Measurements from ENCODE around the gene TCERG1L. TPM values are rescaled to one million over a fixed set of nuclear protein-coding genes. Genes with fewer than 3 reads are reported as not detected.

Gene TCERG1L
- polyA plus RNA-seq, 1 of the 3 experiments (the other 2 are of a cell fraction): not detected

DNA sequence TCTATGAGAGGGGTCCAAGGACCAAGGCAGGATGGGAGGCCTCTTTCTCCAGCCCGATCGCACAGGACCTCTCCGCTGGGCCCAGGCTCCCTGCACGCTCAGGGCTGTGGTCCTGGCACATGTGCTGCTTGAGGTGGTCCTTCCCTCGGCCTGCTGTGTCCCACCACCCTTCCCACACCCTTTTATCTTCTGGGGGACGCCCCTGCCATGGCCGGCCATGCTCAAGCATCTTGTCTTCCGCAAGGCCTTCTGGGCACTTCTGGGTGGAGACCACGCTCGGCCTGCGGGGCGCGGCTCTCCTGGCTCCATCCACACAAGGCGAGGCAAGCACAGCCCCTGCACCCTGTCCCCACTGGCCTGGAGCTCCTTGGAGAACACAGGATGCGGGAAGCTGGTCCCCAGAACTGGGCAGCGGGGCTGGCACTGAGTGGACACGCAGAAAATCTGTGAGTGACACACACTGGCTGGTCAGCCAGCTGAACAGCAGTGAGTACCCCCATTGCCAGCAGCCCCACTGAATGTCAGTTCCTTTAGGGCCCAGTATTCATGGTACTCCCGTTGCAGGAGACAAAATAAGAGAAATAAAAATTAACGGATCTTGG, 115.9 kb downstream of the TCERG1L start (continued):
- TF ChIP-seq GATA2 (CRISPR knock-in tag; IDR thresholded peaks at IDR 0.05): no peak
- TF ChIP-seq TCF12 (IDR thresholded peaks at IDR 0.05): no peak
- TF ChIP-seq, protein P1, sequence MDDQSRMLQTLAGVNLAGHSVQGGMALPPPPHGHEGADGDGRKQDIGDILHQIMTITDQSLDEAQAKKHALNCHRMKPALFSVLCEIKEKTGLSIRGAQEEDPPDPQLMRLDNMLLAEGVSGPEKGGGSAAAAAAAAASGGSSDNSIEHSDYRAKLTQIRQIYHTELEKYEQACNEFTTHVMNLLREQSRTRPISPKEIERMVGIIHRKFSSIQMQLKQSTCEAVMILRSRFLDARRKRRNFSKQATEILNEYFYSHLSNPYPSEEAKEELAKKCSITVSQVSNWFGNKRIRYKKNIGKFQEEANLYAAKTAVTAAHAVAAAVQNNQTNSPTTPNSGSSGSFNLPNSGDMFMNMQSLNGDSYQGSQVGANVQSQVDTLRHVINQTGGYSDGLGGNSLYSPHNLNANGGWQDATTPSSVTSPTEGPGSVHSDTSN (IDR thresholded peaks at IDR 0.05): no peak
- no peak for TF ChIP-seq CHD2 (IDR thresholded peaks at IDR 0.05; ENCODE audit: low read length, partially characterized antibody)

GRCh38 chr10:131195116-131195515, 116.4 kb downstream of the TCERG1L start:
- no peak overlapping the region for H3K4me2 ChIP-seq
- POLR2A ChIA-PET: no interaction called here
- H3K9me3 ChIP-seq: no peaks in the 10 kb centered on the region
- H3K27me3 ChIP-seq (ENCODE audit: insufficient read depth): no peaks in the 10 kb centered on the region
- 41% methylated on average over 7 of the region's 9 CpGs for WGBS (ENCODE audit: low lambda C conversion rate)
- H3K4me3 ChIP-seq (ENCODE audit: low read depth in 2 of 2, low read length in 1 of 2): no peak overlapping the region
- no peak overlapping the region for H3K9ac ChIP-seq
- CTCF ChIA-PET: no interaction called here
- no peak for TF ChIP-seq IRF3 (IDR thresholded peaks at IDR 0.05; ENCODE audit: low read depth, low read length)
- TF ChIP-seq FOXM1 (IDR thresholded peaks at IDR 0.05; ENCODE audit: low read depth): no peak
- TF ChIP-seq, protein P2, sequence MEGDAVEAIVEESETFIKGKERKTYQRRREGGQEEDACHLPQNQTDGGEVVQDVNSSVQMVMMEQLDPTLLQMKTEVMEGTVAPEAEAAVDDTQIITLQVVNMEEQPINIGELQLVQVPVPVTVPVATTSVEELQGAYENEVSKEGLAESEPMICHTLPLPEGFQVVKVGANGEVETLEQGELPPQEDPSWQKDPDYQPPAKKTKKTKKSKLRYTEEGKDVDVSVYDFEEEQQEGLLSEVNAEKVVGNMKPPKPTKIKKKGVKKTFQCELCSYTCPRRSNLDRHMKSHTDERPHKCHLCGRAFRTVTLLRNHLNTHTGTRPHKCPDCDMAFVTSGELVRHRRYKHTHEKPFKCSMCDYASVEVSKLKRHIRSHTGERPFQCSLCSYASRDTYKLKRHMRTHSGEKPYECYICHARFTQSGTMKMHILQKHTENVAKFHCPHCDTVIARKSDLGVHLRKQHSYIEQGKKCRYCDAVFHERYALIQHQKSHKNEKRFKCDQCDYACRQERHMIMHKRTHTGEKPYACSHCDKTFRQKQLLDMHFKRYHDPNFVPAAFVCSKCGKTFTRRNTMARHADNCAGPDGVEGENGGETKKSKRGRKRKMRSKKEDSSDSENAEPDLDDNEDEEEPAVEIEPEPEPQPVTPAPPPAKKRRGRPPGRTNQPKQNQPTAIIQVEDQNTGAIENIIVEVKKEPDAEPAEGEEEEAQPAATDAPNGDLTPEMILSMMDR (IDR thresholded peaks at IDR 0.05): no peak
- no peak for TF ChIP-seq NRF1 (IDR thresholded peaks at IDR 0.05; ENCODE audit: low read depth, low read length)
- TF ChIP-seq GATA2 (CRISPR knock-in tag; IDR thresholded peaks at IDR 0.05): no peak
- TF ChIP-seq, protein P3, sequence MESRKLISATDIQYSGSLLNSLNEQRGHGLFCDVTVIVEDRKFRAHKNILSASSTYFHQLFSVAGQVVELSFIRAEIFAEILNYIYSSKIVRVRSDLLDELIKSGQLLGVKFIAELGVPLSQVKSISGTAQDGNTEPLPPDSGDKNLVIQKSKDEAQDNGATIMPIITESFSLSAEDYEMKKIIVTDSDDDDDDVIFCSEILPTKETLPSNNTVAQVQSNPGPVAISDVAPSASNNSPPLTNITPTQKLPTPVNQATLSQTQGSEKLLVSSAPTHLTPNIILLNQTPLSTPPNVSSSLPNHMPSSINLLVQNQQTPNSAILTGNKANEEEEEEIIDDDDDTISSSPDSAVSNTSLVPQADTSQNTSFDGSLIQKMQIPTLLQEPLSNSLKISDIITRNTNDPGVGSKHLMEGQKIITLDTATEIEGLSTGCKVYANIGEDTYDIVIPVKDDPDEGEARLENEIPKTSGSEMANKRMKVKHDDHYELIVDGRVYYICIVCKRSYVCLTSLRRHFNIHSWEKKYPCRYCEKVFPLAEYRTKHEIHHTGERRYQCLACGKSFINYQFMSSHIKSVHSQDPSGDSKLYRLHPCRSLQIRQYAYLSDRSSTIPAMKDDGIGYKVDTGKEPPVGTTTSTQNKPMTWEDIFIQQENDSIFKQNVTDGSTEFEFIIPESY (IDR thresholded peaks at IDR 0.05; ENCODE audit: borderline replicate concordance, low read depth): no peak
- no peak for TF ChIP-seq FOSL2 (IDR thresholded peaks at IDR 0.05; ENCODE audit: borderline replicate concordance, low read depth)
- TF ChIP-seq EP300 (IDR thresholded peaks at IDR 0.05; ENCODE audit: borderline replicate concordance in 1 of 2, low read depth in 1 of 2, low read length in 1 of 2): no peak
- TF ChIP-seq TCF12 (IDR thresholded peaks at IDR 0.05): no peak
- no peak for TF ChIP-seq RXRA (IDR thresholded peaks at IDR 0.05; ENCODE audit: borderline replicate concordance, low read depth)
- TF ChIP-seq, protein P4, sequence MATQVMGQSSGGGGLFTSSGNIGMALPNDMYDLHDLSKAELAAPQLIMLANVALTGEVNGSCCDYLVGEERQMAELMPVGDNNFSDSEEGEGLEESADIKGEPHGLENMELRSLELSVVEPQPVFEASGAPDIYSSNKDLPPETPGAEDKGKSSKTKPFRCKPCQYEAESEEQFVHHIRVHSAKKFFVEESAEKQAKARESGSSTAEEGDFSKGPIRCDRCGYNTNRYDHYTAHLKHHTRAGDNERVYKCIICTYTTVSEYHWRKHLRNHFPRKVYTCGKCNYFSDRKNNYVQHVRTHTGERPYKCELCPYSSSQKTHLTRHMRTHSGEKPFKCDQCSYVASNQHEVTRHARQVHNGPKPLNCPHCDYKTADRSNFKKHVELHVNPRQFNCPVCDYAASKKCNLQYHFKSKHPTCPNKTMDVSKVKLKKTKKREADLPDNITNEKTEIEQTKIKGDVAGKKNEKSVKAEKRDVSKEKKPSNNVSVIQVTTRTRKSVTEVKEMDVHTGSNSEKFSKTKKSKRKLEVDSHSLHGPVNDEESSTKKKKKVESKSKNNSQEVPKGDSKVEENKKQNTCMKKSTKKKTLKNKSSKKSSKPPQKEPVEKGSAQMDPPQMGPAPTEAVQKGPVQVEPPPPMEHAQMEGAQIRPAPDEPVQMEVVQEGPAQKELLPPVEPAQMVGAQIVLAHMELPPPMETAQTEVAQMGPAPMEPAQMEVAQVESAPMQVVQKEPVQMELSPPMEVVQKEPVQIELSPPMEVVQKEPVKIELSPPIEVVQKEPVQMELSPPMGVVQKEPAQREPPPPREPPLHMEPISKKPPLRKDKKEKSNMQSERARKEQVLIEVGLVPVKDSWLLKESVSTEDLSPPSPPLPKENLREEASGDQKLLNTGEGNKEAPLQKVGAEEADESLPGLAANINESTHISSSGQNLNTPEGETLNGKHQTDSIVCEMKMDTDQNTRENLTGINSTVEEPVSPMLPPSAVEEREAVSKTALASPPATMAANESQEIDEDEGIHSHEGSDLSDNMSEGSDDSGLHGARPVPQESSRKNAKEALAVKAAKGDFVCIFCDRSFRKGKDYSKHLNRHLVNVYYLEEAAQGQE (IDR thresholded peaks at IDR 0.05; ENCODE audit: low read depth, low read length): no peak
- no peak for TF ChIP-seq USF2 (IDR thresholded peaks at IDR 0.05; ENCODE audit: borderline replicate concordance, low read depth, low read length)
- no peaks in the 10 kb centered on the region for H4K20me1 ChIP-seq (ENCODE audit: insufficient read depth)
- H3K4me1 ChIP-seq (ENCODE audit: control insufficient read depth in 1 of 2, insufficient read depth in 2 of 2, low read depth in 1 of 2, low read length in 1 of 2): no peaks in the 10 kb centered on the region
- no peaks in the 10 kb centered on the region for H3K79me2 ChIP-seq (ENCODE audit: insufficient read depth)
- no peaks in the 10 kb centered on the region for H3K36me3 ChIP-seq (replicated peaks in 1 of 2; ENCODE audit: control insufficient read depth in 1 of 2, insufficient read depth in 2 of 2, low read length in 1 of 2)
- no peak overlapping the region for H2AFZ ChIP-seq (ENCODE audit: low read depth)
- no peak for DNase-seq
- H3F3A ChIP-seq (replicated peaks; ENCODE audit: insufficient read depth): no peaks in the 10 kb centered on the region
- H3K9me2 ChIP-seq: no peaks in the 10 kb centered on the region
- H3K27ac ChIP-seq (ENCODE audit: low read depth in 2 of 2, low read length in 1 of 2): no peak overlapping the region
